Fibroblast of lung (primary cell): Measurements from ENCODE around the gene CAPN13. TPM values are rescaled to one million over a fixed set of nuclear protein-coding genes. Genes with fewer than 3 reads are reported as not detected.

Experiments used
- DNase-seq, 2 donors: peaks; one replicate each; pipeline versions ENCODE4 v3.0.0 to v3.0.0-alpha.2; 2010; ENCODE audit warnings: low read depth in 2 of 2
- H2AFZ ChIP-seq: 2 replicates; pipeline ENCODE4 v1.5.1; 2012; ENCODE audit warnings: low read length, control low read depth, inconsistent platforms
- H3K27ac ChIP-seq: 2 replicates; pipeline ENCODE4 v1.5.1; 2011; ENCODE audit warnings: low read length, control low read depth; ENCODE audit not compliant: insufficient read depth
- H3K27me3 ChIP-seq: 2 replicates; pipeline ENCODE4 v1.5.1; 2011; ENCODE audit warnings: mild to moderate bottlenecking, low read length; ENCODE audit not compliant: control insufficient read depth, insufficient read depth
- H3K36me3 ChIP-seq: 2 replicates; pipeline ENCODE4 v1.5.1; 2011; ENCODE audit warnings: low read length; ENCODE audit not compliant: control insufficient read depth, insufficient read depth
- H3K4me1 ChIP-seq: 2 replicates; pipeline ENCODE4 v1.5.1; 2011; ENCODE audit warnings: low read length; ENCODE audit not compliant: control insufficient read depth, insufficient read depth; ENCODE audit errors: extremely low read depth
- H3K4me2 ChIP-seq: 2 replicates; pipeline ENCODE4 v1.5.1; 2011; ENCODE audit warnings: low read length, control low read depth; ENCODE audit not compliant: insufficient read depth; ENCODE audit errors: extremely low read depth
- H3K4me3 ChIP-seq, 4 experiments: fragments of 200-600 bp in 1 of 4; sonication (generic) in 1 of 4; replicated peaks in 1 of 4; 2 replicates each; pipeline ENCODE4 v1.5.1; 2011 to 2016; ENCODE audit warnings: low read length in 4 of 4, low read depth in 3 of 4, mild to moderate bottlenecking in 3 of 4, control low read depth in 2 of 4, inconsistent platforms in 1 of 4, mixed read lengths in 1 of 4; ENCODE audit not compliant: insufficient read depth in 1 of 4; ENCODE audit errors: control extremely low read depth in 1 of 4
- H3K79me2 ChIP-seq: 2 replicates; pipeline ENCODE4 v1.5.1; 2012; ENCODE audit warnings: mild to moderate bottlenecking, low read length, inconsistent platforms; ENCODE audit not compliant: control insufficient read depth, insufficient read depth
- H3K9ac ChIP-seq: 2 replicates; pipeline ENCODE4 v1.5.1; 2011; ENCODE audit warnings: mild to moderate bottlenecking, low read length, control low read depth; ENCODE audit not compliant: insufficient read depth
- H3K9me3 ChIP-seq: 2 replicates; pipeline ENCODE4 v1.5.1; 2012; ENCODE audit warnings: low read depth, low read length; ENCODE audit not compliant: control insufficient read depth, insufficient read depth
- H4K20me1 ChIP-seq: 2 replicates; pipeline ENCODE4 v1.5.1; 2011; ENCODE audit warnings: low read length; ENCODE audit not compliant: control insufficient read depth, insufficient read depth; ENCODE audit errors: extremely low read depth
- EZH2 ChIP-seq: IDR thresholded peaks from 2 replicates; pipeline ENCODE4 v1.5.1; 2012; ENCODE audit warnings: low read length, control low read depth, mild to moderate bottlenecking; ENCODE audit errors: missing control alignments
- polyA plus RNA-seq, 2 donors: library from polyadenylated mRNA; depleted of rRNA in 1 of 2; stranded (reverse) in 1 of 2; unstranded in 1 of 2; fragments of >200 nt; gene quantifications; 2 replicates each; pipeline ENCODE4 v1.2.1, GENCODE V29; 2011 to 2012; ENCODE audit warnings: missing spikeins in 1 of 2
- total RNA-seq: library from RNA; depleted of rRNA; stranded (reverse); fragments of >200 nt; gene quantifications from 2 replicates; pipeline ENCODE4 v1.2.1, GENCODE V29; 2014
- TF ChIP-seq, protein P1 (sequence below), 2 donors: IDR thresholded peaks in 1 of 2; conservative IDR thresholded peaks in 1 of 2; 1 replicate in 1 of 2; 2 replicates in 1 of 2; pipeline ENCODE4 v1.5.1; 2011 to 2012; ENCODE audit warnings: low read length in 2 of 2, control low read depth in 1 of 2, inconsistent platforms in 1 of 2, low read depth in 1 of 2, mild to moderate bottlenecking in 1 of 2

Gene CAPN13
- total and polyA plus RNA-seq, 2 donors (not counting 1 experiment from before 2014, with no cell fraction given): not detected

DNA sequence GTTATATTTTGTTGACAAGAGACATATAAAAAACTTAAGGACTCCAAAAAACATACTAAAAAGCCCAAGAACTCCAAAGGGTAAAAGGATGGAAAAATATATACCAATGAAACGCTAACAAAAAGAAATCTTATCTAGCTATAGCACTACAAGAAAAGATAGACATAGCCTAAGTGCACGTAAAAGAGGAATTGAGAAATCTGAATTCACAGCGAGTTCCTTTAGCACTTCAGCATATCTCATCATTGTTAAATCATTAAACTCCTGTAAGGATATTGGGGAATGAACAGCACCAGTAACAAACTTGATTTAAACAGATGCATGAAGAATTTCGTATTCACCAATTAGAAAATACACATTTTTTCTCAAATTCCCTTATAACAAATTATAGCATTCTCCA lies 134.1 kb downstream of the CAPN13 start:
- no peaks in the 10 kb centered on the region for H3K9me3 ChIP-seq
- no peaks in the 10 kb centered on the region for H3K27me3 ChIP-seq
- H4K20me1 ChIP-seq: no peaks in the 10 kb centered on the region
- no peaks in the 10 kb centered on the region for H3K79me2 ChIP-seq
- H3K36me3 ChIP-seq: no peaks in the 10 kb centered on the region
- no peak overlapping the region for H3K4me3 ChIP-seq
- H3K4me2 ChIP-seq: no peak overlapping the region
- TF ChIP-seq, protein P1, sequence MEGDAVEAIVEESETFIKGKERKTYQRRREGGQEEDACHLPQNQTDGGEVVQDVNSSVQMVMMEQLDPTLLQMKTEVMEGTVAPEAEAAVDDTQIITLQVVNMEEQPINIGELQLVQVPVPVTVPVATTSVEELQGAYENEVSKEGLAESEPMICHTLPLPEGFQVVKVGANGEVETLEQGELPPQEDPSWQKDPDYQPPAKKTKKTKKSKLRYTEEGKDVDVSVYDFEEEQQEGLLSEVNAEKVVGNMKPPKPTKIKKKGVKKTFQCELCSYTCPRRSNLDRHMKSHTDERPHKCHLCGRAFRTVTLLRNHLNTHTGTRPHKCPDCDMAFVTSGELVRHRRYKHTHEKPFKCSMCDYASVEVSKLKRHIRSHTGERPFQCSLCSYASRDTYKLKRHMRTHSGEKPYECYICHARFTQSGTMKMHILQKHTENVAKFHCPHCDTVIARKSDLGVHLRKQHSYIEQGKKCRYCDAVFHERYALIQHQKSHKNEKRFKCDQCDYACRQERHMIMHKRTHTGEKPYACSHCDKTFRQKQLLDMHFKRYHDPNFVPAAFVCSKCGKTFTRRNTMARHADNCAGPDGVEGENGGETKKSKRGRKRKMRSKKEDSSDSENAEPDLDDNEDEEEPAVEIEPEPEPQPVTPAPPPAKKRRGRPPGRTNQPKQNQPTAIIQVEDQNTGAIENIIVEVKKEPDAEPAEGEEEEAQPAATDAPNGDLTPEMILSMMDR (conservative IDR thresholded peaks at IDR 0.05 in 1 of 2, IDR thresholded peaks at IDR 0.05 in 1 of 2; ENCODE audit: low read depth in 1 of 2, low read length in 2 of 2): no peak
- no peak for TF ChIP-seq EZH2
- no peak overlapping the region for H3K9ac ChIP-seq
- H3K4me1 ChIP-seq: no peaks in the 10 kb centered on the region
- no peak overlapping the region for H3K27ac ChIP-seq
- DNase-seq: no peak
- no peak overlapping the region for H2AFZ ChIP-seq
